Measurements from ENCODE around the gene RBM12.

GRCh38 chr20:35708502-35708901, 43.8 kb upstream of the RBM12 start:
- TF ChIP-seq CTCF (IDR thresholded peaks at IDR 0.05; ENCODE audit: insufficient read depth, low read depth, low read length): no peak
- TF ChIP-seq EZH2 (IDR thresholded peaks at IDR 0.05; ENCODE audit: insufficient read depth, low read length): no peak

All from astrocyte (in vitro differentiated cells and primary cell).